ENCODE results near the gene THADA.

The THADA gene

GRCh38 chr2:43417300-43417699 is 178.5 kb downstream of the THADA start:
- peak; percentile 87 for DNase-seq (ENCODE audit: low read depth)
- no peak overlapping the region for H3K4me3 ChIP-seq (ENCODE audit: low read length)
- no peak for TF ChIP-seq CTCF (conservative IDR thresholded peaks at IDR 0.05; ENCODE audit: low read depth, low read length)

- H3K4me3 ChIP-seq (ENCODE audit: low read length) = no peak overlapping the region
- TF ChIP-seq CTCF (conservative IDR thresholded peaks at IDR 0.05; ENCODE audit: low read depth, low read length) = no peak
- no peak for DNase-seq (ENCODE audit: low read depth)
These were observed 180.2 kb downstream of the THADA start for GRCh38 chr2:43415592-43415991.

- no peak overlapping the region for H3K4me3 ChIP-seq (ENCODE audit: low read length)
- no peak for DNase-seq (ENCODE audit: low read depth)
- TF ChIP-seq CTCF (conservative IDR thresholded peaks at IDR 0.05; ENCODE audit: low read depth, low read length) = no peak
These were observed 181.2 kb downstream of the THADA start for GRCh38 chr2:43414586-43415135.

- H3K4me3 ChIP-seq (ENCODE audit: low read length) = no peak overlapping the region
- TF ChIP-seq CTCF (conservative IDR thresholded peaks at IDR 0.05; ENCODE audit: low read depth, low read length) = no peak
- no peak for DNase-seq (ENCODE audit: low read depth)
These were observed 181.8 kb downstream of the THADA start for GRCh38 chr2:43414033-43414432.

GRCh38 chr2:43412114-43412753 is 183.6 kb downstream of the THADA start:
- H3K4me3 ChIP-seq (ENCODE audit: low read length) = no peak overlapping the region
- DNase-seq (ENCODE audit: low read depth) = no peak
- TF ChIP-seq CTCF (conservative IDR thresholded peaks at IDR 0.05; ENCODE audit: low read depth, low read length) = no peak

- no peak for DNase-seq (ENCODE audit: low read depth)
- H3K4me3 ChIP-seq (ENCODE audit: low read length) = no peak overlapping the region
- no peak for TF ChIP-seq CTCF (conservative IDR thresholded peaks at IDR 0.05; ENCODE audit: low read depth, low read length)
These were observed 185.7 kb downstream of the THADA start for GRCh38 chr2:43410055-43410604.

Measured in retinal pigment epithelial cell (primary cell).